Fibroblast of skin of abdomen (primary cell): Measurements from ENCODE around the gene BHLHE40.

Experiments
- DNase-seq: peaks from one replicate; pipeline ENCODE4 v3.0.0-alpha.2; 2013

BHLHE40 gene

GRCh38 chr3:5022187-5022965 lies 43.1 kb downstream of the BHLHE40 start:
- DNase-seq = no peak

GRCh38 chr3:5022966-5023776 lies 43.9 kb downstream of the BHLHE40 start:
- DNase-seq = peak; percentile 97

- DNase-seq = no peak
Measured at GRCh38 chr3:5023777-5024346, 44.6 kb downstream of the BHLHE40 start.

- no peak for DNase-seq
Measured at GRCh38 chr3:5026046-5026362, 46.8 kb downstream of the BHLHE40 start.

- no peak for DNase-seq
Measured at GRCh38 chr3:5029715-5030114, 50.5 kb downstream of the BHLHE40 start.

- DNase-seq = no peak
Measured at GRCh38 chr3:5030152-5030551, 50.9 kb downstream of the BHLHE40 start.

GRCh38 chr3:5032844-5033243 lies 53.6 kb downstream of the BHLHE40 start:
- DNase-seq = no peak
